Lower leg skin (tissue), 4 donors: Measurements from ENCODE around the gene TRAF7. TPM values are rescaled to one million over a fixed set of nuclear protein-coding genes. Genes with fewer than 3 reads are reported as not detected.

Experiments
- DNase-seq, 2 donors: peaks; one replicate each; pipeline ENCODE4 v3.0.0-alpha.2; 2019; ENCODE audit warnings: low spot score in 2 of 2
- H3K4me3 ChIP-seq: fragments of 200-600 bp; sonication (generic); 2 replicates; pipeline ENCODE4 v1.5.1; 2017; ENCODE audit warnings: mild to moderate bottlenecking, low read depth; ENCODE audit not compliant: poor library complexity, severe bottlenecking
- CTCF ChIP-seq, 3 donors: fragments of 450-650 bp; IDR thresholded peaks; one replicate each; pipeline ENCODE4 v1.5.1; 2016; ENCODE audit warnings: antibody characterized with exemption in 3 of 3, mild to moderate bottlenecking in 3 of 3, moderate library complexity in 2 of 3
- POLR2A ChIP-seq, 2 donors: fragments of 450-650 bp; IDR thresholded peaks; one replicate each; pipeline ENCODE4 v1.6.1; 2016 to 2017; ENCODE audit warnings: antibody characterized with exemption in 2 of 2, mild to moderate bottlenecking in 1 of 2, moderate library complexity in 1 of 2
- WGBS, 2 donors: methylation state at CpG; one replicate each; pipeline ENCODE4 v1.1.5; 2018; 5-methylcytosine and 5-hydroxymethylcytosine counted together
- intact Hi-C: fragments of 100-400 bp; cut with DNase I; formaldehyde crosslinking; loops from one replicate; pipeline ENCODE4 v1.15.0; 2023; ENCODE audit warnings: low total_unique reads
- total RNA-seq, 4 donors: library from RNA; depleted of rRNA; stranded (reverse); fragments of >200 nt; gene quantifications; one replicate each; pipeline ENCODE4 v1.1.0, GENCODE V29; 2016

TRAF7 gene
- total RNA-seq, 4 donors from 2014 or later, result 60.8 to 74.8 (median 68.9) TPM

- 3 to 5% methylated on average over 38 to 39 of the region's 62 CpGs for WGBS, 2 donors
- no peak for TF ChIP-seq CTCF (IDR thresholded peaks at IDR 0.05)
- no peak for TF ChIP-seq POLR2A (IDR thresholded peaks at IDR 0.05)
- no peak for DNase-seq
- H3K4me3 ChIP-seq, result no peak overlapping the region
- intact Hi-C loops, result no loop called here
These were observed 6.6 kb upstream of the TRAF7 start for GRCh38 chr16:2148714-2149629.

- TF ChIP-seq CTCF (IDR thresholded peaks at IDR 0.05), result no peak
- TF ChIP-seq POLR2A (IDR thresholded peaks at IDR 0.05), result no peak
- WGBS, 2 donors, result 52 to 54% methylated on average over 21 to 23 of the region's 24 CpGs
- no peak for DNase-seq
- intact Hi-C loops, result no loop called here
- no peak overlapping the region for H3K4me3 ChIP-seq
These were observed 5.8 kb upstream of the TRAF7 start for GRCh38 chr16:2149630-2150417.

- H3K4me3 ChIP-seq, result no peak overlapping the region
- no peak for TF ChIP-seq POLR2A (IDR thresholded peaks at IDR 0.05)
- TF ChIP-seq CTCF (IDR thresholded peaks at IDR 0.05), result no peak
- intact Hi-C loops, result no loop called here
- no peak for DNase-seq
- 19 to 43% methylated on average over 18 of the region's 18 CpGs for WGBS, 2 donors
These were observed 5.0 kb upstream of the TRAF7 start for GRCh38 chr16:2150418-2151187.

- intact Hi-C loops, result no loop called here
- WGBS, 2 donors, result 58 to 60% methylated on average over 9 to 13 of the region's 13 CpGs
- no peak overlapping the region for H3K4me3 ChIP-seq
These were observed 4.1 kb upstream of the TRAF7 start for GRCh38 chr16:2151188-2152091.

GRCh38 chr16:2152695-2153506 lies 2.7 kb upstream of the TRAF7 start:
- WGBS, 2 donors, result 36 to 40% methylated on average over 13 to 19 of the region's 25 CpGs
- DNase-seq, result no peak
- TF ChIP-seq CTCF (IDR thresholded peaks at IDR 0.05), result no peak
- no peak for TF ChIP-seq POLR2A (IDR thresholded peaks at IDR 0.05)
- H3K4me3 ChIP-seq, result peak overlapping the region; percentile 9
- intact Hi-C loops, result no loop called here

More at GRCh38 chr16:2151188-2152091, 4.1 kb upstream of the TRAF7 start:
- no peak for TF ChIP-seq POLR2A (IDR thresholded peaks at IDR 0.05)
- DNase-seq, result no peak
